Astrocyte of the spinal cord (primary cell): ENCODE results near the gene NOL3.

Experiments
- DNase-seq: peaks from one replicate; pipeline ENCODE4 v3.0.0; 2011; ENCODE audit warnings: low read depth, low spot score
- H3K4me3 ChIP-seq: 2 replicates; pipeline ENCODE4 v1.5.1; 2011; ENCODE audit warnings: low read depth, mild to moderate bottlenecking, low read length, moderate library complexity
- CTCF ChIP-seq: IDR thresholded peaks from 2 replicates; pipeline ENCODE4 v1.5.1; 2012; ENCODE audit warnings: low read depth, mild to moderate bottlenecking, low read length, inconsistent platforms
- in situ Hi-C: cut with HindIII; loops from 2 replicates; pipeline ENCODE4 v1.10.0; 2017; ENCODE audit warnings: low sequenced_read_pairs

NOL3 gene

GRCh38 chr16:67209565-67209964, 39.2 kb downstream of the NOL3 start:
- TF ChIP-seq CTCF: no peak
- H3K4me3 ChIP-seq: no peak overlapping the region
- DNase-seq: no peak
- in situ Hi-C loops: no loop called here

- in situ Hi-C loops: no loop called here
- DNase-seq: no peak
- no peak for TF ChIP-seq CTCF
- H3K4me3 ChIP-seq: no peak overlapping the region
Measured at GRCh38 chr16:67210069-67210937, 40.0 kb downstream of the NOL3 start.

GRCh38 chr16:67211674-67212073, 41.3 kb downstream of the NOL3 start:
- DNase-seq: no peak
- in situ Hi-C loops: no loop called here
- no peak overlapping the region for H3K4me3 ChIP-seq
- no peak for TF ChIP-seq CTCF

- DNase-seq: no peak
Measured at GRCh38 chr16:67212766-67213165, 42.4 kb downstream of the NOL3 start.

GRCh38 chr16:67213197-67214019, 43.1 kb downstream of the NOL3 start:
- DNase-seq: no peak
- H3K4me3 ChIP-seq: no peak overlapping the region
- no peak for TF ChIP-seq CTCF
- in situ Hi-C loops: no loop called here

More at GRCh38 chr16:67212766-67213165, 42.4 kb downstream of the NOL3 start:
- no peak for TF ChIP-seq CTCF
- H3K4me3 ChIP-seq: no peak overlapping the region
- in situ Hi-C loops: no loop called here

GRCh38 chr16:67215706-67216105, 45.4 kb downstream of the NOL3 start:
- no peak for TF ChIP-seq CTCF
- in situ Hi-C loops: no loop called here
- H3K4me3 ChIP-seq: no peak overlapping the region
- DNase-seq: no peak
